IMR-90 (cell line): ENCODE results near the gene SLC9A9. TPM values are rescaled to one million over a fixed set of nuclear protein-coding genes. Genes with fewer than 3 reads are reported as not detected.

Source experiments
- ATAC-seq: fragments of 200-7000 bp; cut with Tn5 transposase; 2 replicates; pipeline ENCODE4 v1.9.1; 2020; ENCODE audit warnings: low read depth, mild to moderate bottlenecking, moderate library complexity
- BruUV-seq: library from RNA; stranded (reverse); fragments of 400-500 nt; replicated peaks from 2 replicates; lab custom pipeline; 2021; lab: Mats Ljungman, UMichigan
- CTCF ChIA-PET: fragments of 300-600 bp; formaldehyde crosslinking; extraction: SDS; loops from one replicate; lab custom pipeline; 2021; ENCODE audit warnings: antibody characterized with exemption; lab: Yijun Ruan, JAX
- POLR2A ChIA-PET: fragments of 300-600 bp; sonication (Branson Sonifier 250); formaldehyde crosslinking; loops from one replicate; lab custom pipeline; 2022; ENCODE audit warnings: antibody characterized with exemption; ENCODE audit not compliant: unreplicated experiment; lab: Charles Lee
- DNase-seq: peaks from one replicate; pipeline ENCODE4 v3.0.0; 2013
- H2AFZ ChIP-seq: replicated peaks from 2 replicates; pipeline ENCODE3; 2013; ENCODE audit warnings: low read length, mild to moderate bottlenecking; ENCODE audit not compliant: poor library complexity
- H2AK5ac ChIP-seq: 2 replicates; pipeline ENCODE4 v1.6.1; 2013; ENCODE audit warnings: low read depth, low read length, inconsistent platforms
- H2AK9ac ChIP-seq: replicated peaks from 2 replicates; pipeline ENCODE3; 2013; ENCODE audit warnings: mild to moderate bottlenecking, low read depth, low read length, moderate library complexity; ENCODE audit not compliant: poor library complexity
- H2BK120ac ChIP-seq: 2 replicates; pipeline ENCODE4 v1.6.1; 2013; ENCODE audit warnings: low read depth, low read length, inconsistent platforms
- H2BK15ac ChIP-seq: 3 replicates; pipeline ENCODE4 v1.6.1; 2013; ENCODE audit warnings: low read depth, low read length, inconsistent platforms
- H2BK20ac ChIP-seq: 2 replicates; pipeline ENCODE4 v1.6.1; 2013; ENCODE audit warnings: low read depth, mild to moderate bottlenecking, inconsistent platforms, low read length, moderate library complexity
- H2BK5ac ChIP-seq: 2 replicates; pipeline ENCODE4 v1.6.1; 2013; ENCODE audit warnings: mild to moderate bottlenecking, low read depth, low read length, inconsistent platforms; ENCODE audit not compliant: poor library complexity, severe bottlenecking
- H3K14ac ChIP-seq: replicated peaks from 2 replicates; pipeline ENCODE4 v1.6.1; 2013; ENCODE audit warnings: low read depth, low read length, inconsistent platforms
- H3K18ac ChIP-seq: 2 replicates; pipeline ENCODE4 v1.6.1; 2013; ENCODE audit warnings: low read depth, low read length, control low read depth
- H3K23ac ChIP-seq: 2 replicates; pipeline ENCODE4 v1.6.1; 2013; ENCODE audit warnings: low read depth, low read length, inconsistent platforms
- H3K27ac ChIP-seq: 2 replicates; pipeline ENCODE4 v1.5.1; 2013; ENCODE audit warnings: mild to moderate bottlenecking, control low read depth, low read length; ENCODE audit not compliant: insufficient read depth
- H3K27me3 ChIP-seq: 2 replicates; pipeline ENCODE4 v1.6.1; 2013; ENCODE audit warnings: low read length; ENCODE audit not compliant: control insufficient read depth, insufficient read depth
- H3K36me3 ChIP-seq: 2 replicates; pipeline ENCODE4 v1.6.1; 2013; ENCODE audit warnings: low read length, mixed read lengths; ENCODE audit not compliant: control insufficient read depth, insufficient read depth
- H3K4ac ChIP-seq: 2 replicates; pipeline ENCODE4 v1.6.1; 2013; ENCODE audit warnings: low read depth, low read length, inconsistent platforms
- H3K4me1 ChIP-seq: 2 replicates; pipeline ENCODE4 v1.6.1; 2013; ENCODE audit warnings: low read length, mixed read lengths; ENCODE audit not compliant: control insufficient read depth, insufficient read depth
- H3K4me2 ChIP-seq: 2 replicates; pipeline ENCODE4 v1.6.1; 2013; ENCODE audit warnings: low read depth, mild to moderate bottlenecking, control low read depth, low read length, moderate library complexity
- H3K4me3 ChIP-seq: 2 replicates; pipeline ENCODE4 v1.5.1; 2013; ENCODE audit warnings: low read depth, mild to moderate bottlenecking, control low read depth, low read length, moderate library complexity; ENCODE audit not compliant: insufficient read depth
- H3K56ac ChIP-seq: 2 replicates; pipeline ENCODE4 v1.6.1; 2013; ENCODE audit warnings: low read length, inconsistent platforms; ENCODE audit not compliant: insufficient read depth; ENCODE audit errors: extremely low read depth
- H3K79me1 ChIP-seq, 2 experiments: 2 replicates each; pipeline ENCODE4 v1.6.1; 2013; ENCODE audit warnings: low read length in 2 of 2, inconsistent platforms in 1 of 2, low read depth in 1 of 2
- H3K9ac ChIP-seq: 2 replicates; pipeline ENCODE4 v1.6.1; 2013; ENCODE audit warnings: low read depth, low read length, control low read depth
- H3K9me1 ChIP-seq: 2 replicates; pipeline ENCODE4 v1.6.1; 2013; ENCODE audit warnings: low read length, inconsistent platforms; ENCODE audit not compliant: insufficient read depth
- H3K9me3 ChIP-seq: 2 replicates; pipeline ENCODE4 v1.6.1; 2013; ENCODE audit warnings: low read length; ENCODE audit not compliant: control insufficient read depth, insufficient read depth
- H4K20me1 ChIP-seq: 2 replicates; pipeline ENCODE4 v1.6.1; 2013; ENCODE audit warnings: low read length, inconsistent platforms; ENCODE audit not compliant: insufficient read depth
- H4K5ac ChIP-seq: 2 replicates; pipeline ENCODE4 v1.6.1; 2013; ENCODE audit warnings: mild to moderate bottlenecking, low read depth, low read length, control low read depth
- H4K8ac ChIP-seq, 2 experiments: 2 replicates each; pipeline ENCODE4 v1.6.1; 2013; ENCODE audit warnings: low read depth in 2 of 2, low read length in 2 of 2, control low read depth in 1 of 2, inconsistent platforms in 1 of 2
- H4K91ac ChIP-seq: 2 replicates; pipeline ENCODE4 v1.6.1; 2013; ENCODE audit warnings: low read depth, low read length, inconsistent platforms; ENCODE audit not compliant: insufficient read depth
- CHD1 ChIP-seq: IDR thresholded peaks from 2 replicates; pipeline ENCODE4 v1.6.1; 2012; ENCODE audit warnings: low read depth, low read length, improper control_type of control experiment
- MAFK ChIP-seq: IDR thresholded peaks from 2 replicates; pipeline ENCODE4 v1.6.1; 2012; ENCODE audit warnings: low read depth, low read length, improper control_type of control experiment
- MAZ ChIP-seq: IDR thresholded peaks from 2 replicates; pipeline ENCODE4 v1.6.1; 2012; ENCODE audit warnings: low read depth, mild to moderate bottlenecking, low read length, improper control_type of control experiment, moderate library complexity, borderline replicate concordance
- MXI1 ChIP-seq: IDR thresholded peaks from 2 replicates; pipeline ENCODE4 v1.6.1; 2012; ENCODE audit warnings: low read depth, mild to moderate bottlenecking, low read length, moderate library complexity, borderline replicate concordance
- NFE2L2 ChIP-seq: fragments of 150-350 bp; IDR thresholded peaks from 2 replicates; pipeline ENCODE4 v1.6.1; 2016; ENCODE audit warnings: low read depth, mild to moderate bottlenecking, low read length
- POLR2A ChIP-seq: IDR thresholded peaks from 2 replicates; pipeline ENCODE4 v1.6.1; 2012; ENCODE audit warnings: mild to moderate bottlenecking, low read depth, low read length
- RCOR1 ChIP-seq: IDR thresholded peaks from 2 replicates; pipeline ENCODE4 v1.6.1; 2012; ENCODE audit warnings: mild to moderate bottlenecking, low read length, improper control_type of control experiment; ENCODE audit not compliant: insufficient replicate concordance
- dilution Hi-C: fragments of 300-500 bp; cut with HindIII; formaldehyde crosslinking; loops from one replicate; pipeline ENCODE4 v1.14.3; 2018; ENCODE audit warnings: low sequenced_read_pairs; ENCODE audit not compliant: unreplicated experiment
- in situ Hi-C: fragments of 300-500 bp; cut with MboI; formaldehyde crosslinking; loops from 3 replicates; pipeline ENCODE4 v1.14.3; 2019; ENCODE audit warnings: low sequenced_read_pairs, inconsistent platforms, mixed read lengths
- intact Hi-C: fragments of 100-400 bp; cut with micrococcal nuclease; formaldehyde crosslinking; loops from 2 replicates; pipeline ENCODE4 v1.10.0; 2022
- polyA plus RNA-seq, 3 experiments: library from polyadenylated mRNA; depleted of rRNA; stranded (reverse); fragments of >200 nt; gene quantifications; 2 replicates each; pipeline ENCODE4 v1.2.3, GENCODE V29; 2012; ENCODE audit warnings: low replicate concordance in 1 of 3
- total RNA-seq: library from RNA; depleted of rRNA; stranded (reverse); fragments of >200 nt; gene quantifications from 2 replicates; pipeline ENCODE4 v1.2.3, GENCODE V29; 2012
- TF ChIP-seq, protein P1 (sequence below): fragments of 150-350 bp; IDR thresholded peaks from 2 replicates; pipeline ENCODE4 v1.6.1; 2016; ENCODE audit warnings: low read depth, mild to moderate bottlenecking, low read length, moderate library complexity, borderline replicate concordance
- TF ChIP-seq, protein P2 (sequence below): conservative IDR thresholded peaks from 2 replicates; pipeline ENCODE4 v1.5.1; 2012; ENCODE audit warnings: mild to moderate bottlenecking, low read depth, low read length, improper control_type of control experiment

The SLC9A9 gene
- total and polyA plus RNA-seq, 2 of the 4 experiments (the other 2 are of a cell fraction): 1.4 to 2.3 TPM

DNA sequence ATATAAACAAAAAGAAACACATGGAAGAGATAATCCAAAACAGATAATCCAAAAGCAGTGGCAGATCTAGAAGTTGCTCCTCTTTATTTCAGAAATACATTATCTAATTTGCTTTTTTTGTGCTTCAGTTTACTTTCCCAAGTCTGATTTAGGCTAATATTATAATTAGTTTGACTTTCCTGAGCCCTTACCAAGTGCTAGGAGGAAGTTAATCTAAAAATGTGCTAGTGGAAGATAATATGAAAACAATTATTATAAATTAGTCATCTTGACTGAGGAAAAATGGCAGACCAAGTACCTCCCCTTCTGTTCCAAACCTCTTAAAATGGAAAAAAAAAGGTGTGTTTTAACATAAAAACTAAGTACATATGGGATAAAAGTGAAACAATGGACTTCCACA lies 17.5 kb downstream of the SLC9A9 start:
- H3K4me1 ChIP-seq: no peaks in the 10 kb centered on the region
- H3K4me2 ChIP-seq: no peak overlapping the region; the same call in 1 of the 2 replicates
- no peak overlapping the region for H3K56ac ChIP-seq
- H3K4me3 ChIP-seq: no peak overlapping the region
- ATAC-seq (no peak; the same call in 1 of the 2 replicates), DNase-seq (no peak)
- no peaks in the 10 kb centered on the region for H3K9me3 ChIP-seq
- H3K36me3 ChIP-seq: no peaks in the 10 kb centered on the region
- no peaks in the 10 kb centered on the region; the same call in 1 of the 2 replicates for H3K9me1 ChIP-seq
- no peak overlapping the region for H2BK20ac ChIP-seq
- H2AFZ ChIP-seq: no peak overlapping the region
- H4K8ac ChIP-seq: no peak overlapping the region
- no peak overlapping the region for H4K5ac ChIP-seq
- H3K18ac ChIP-seq: no peak overlapping the region
- BruUV-seq: no TSS peak
- no peak overlapping the region for H2AK9ac ChIP-seq
- H2BK5ac ChIP-seq: no peak overlapping the region
- H3K9ac ChIP-seq: no peak overlapping the region
- no peaks in the 10 kb centered on the region for H3K27me3 ChIP-seq
- H2BK120ac ChIP-seq: no peak overlapping the region
- POLR2A ChIA-PET: no interaction called here
- H3K27ac ChIP-seq: no peak overlapping the region
- no peak overlapping the region for H3K14ac ChIP-seq
- no peaks in the 10 kb centered on the region for H3K79me1 ChIP-seq
- H4K91ac ChIP-seq: no peak overlapping the region
- H2AK5ac ChIP-seq: no peak overlapping the region
- dilution Hi-C loops: no loop called here
- TF ChIP-seq CHD1 (no peak), MAFK (no peak), NFE2L2 (no peak), MXI1 (no peak), MAZ (no peak), RCOR1 (no peak), POLR2A (no peak)
- TF ChIP-seq, protein P1, sequence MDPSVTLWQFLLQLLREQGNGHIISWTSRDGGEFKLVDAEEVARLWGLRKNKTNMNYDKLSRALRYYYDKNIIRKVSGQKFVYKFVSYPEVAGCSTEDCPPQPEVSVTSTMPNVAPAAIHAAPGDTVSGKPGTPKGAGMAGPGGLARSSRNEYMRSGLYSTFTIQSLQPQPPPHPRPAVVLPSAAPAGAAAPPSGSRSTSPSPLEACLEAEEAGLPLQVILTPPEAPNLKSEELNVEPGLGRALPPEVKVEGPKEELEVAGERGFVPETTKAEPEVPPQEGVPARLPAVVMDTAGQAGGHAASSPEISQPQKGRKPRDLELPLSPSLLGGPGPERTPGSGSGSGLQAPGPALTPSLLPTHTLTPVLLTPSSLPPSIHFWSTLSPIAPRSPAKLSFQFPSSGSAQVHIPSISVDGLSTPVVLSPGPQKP: no peak
- TF ChIP-seq, protein P2, sequence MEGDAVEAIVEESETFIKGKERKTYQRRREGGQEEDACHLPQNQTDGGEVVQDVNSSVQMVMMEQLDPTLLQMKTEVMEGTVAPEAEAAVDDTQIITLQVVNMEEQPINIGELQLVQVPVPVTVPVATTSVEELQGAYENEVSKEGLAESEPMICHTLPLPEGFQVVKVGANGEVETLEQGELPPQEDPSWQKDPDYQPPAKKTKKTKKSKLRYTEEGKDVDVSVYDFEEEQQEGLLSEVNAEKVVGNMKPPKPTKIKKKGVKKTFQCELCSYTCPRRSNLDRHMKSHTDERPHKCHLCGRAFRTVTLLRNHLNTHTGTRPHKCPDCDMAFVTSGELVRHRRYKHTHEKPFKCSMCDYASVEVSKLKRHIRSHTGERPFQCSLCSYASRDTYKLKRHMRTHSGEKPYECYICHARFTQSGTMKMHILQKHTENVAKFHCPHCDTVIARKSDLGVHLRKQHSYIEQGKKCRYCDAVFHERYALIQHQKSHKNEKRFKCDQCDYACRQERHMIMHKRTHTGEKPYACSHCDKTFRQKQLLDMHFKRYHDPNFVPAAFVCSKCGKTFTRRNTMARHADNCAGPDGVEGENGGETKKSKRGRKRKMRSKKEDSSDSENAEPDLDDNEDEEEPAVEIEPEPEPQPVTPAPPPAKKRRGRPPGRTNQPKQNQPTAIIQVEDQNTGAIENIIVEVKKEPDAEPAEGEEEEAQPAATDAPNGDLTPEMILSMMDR: no peak
- H4K20me1 ChIP-seq: no peaks in the 10 kb centered on the region
- no peak overlapping the region for H3K23ac ChIP-seq
- H2BK15ac ChIP-seq: no peak overlapping the region
- intact Hi-C loops: loop anchor here (2.0 kb wide), 1 partner anchor 18 kb away; the partner anchor contains the start of gene SLC9A9
- CTCF ChIA-PET: no interaction called here
- no peak overlapping the region for H3K4ac ChIP-seq
- in situ Hi-C loops: no loop called here
